Heart left ventricle (tissue), 16 donors: ENCODE measurements around the gene EVL. TPM values are rescaled to one million over a fixed set of nuclear protein-coding genes. Genes with fewer than 3 reads are reported as not detected.

Experiments
- ATAC-seq, 4 donors: fragments of 200-7000 bp; cut with Tn5 transposase; one replicate each; pipeline ENCODE4 v1.9.1; 2020 to 2022; ENCODE audit warnings: moderate library complexity in 4 of 4, mild to moderate bottlenecking in 3 of 4, moderate number of reproducible peaks in 1 of 4
- DNase-seq, 5 donors: peaks; one replicate each; pipeline ENCODE4 v3.0.0-alpha.2; 2020
- H3K27ac ChIP-seq, 12 donors: fragments of 200-600 bp; sonication (generic) in 4 of 12; one replicate each; pipeline versions ENCODE4 v1.5.0 to v1.8.0; 2016 to 2022; ENCODE audit warnings: mild to moderate bottlenecking in 2 of 12
- H3K27me3 ChIP-seq, 9 donors: fragments of 200-600 bp; sonication (generic) in 2 of 9; one replicate each; pipeline versions ENCODE4 v1.5.1 to v1.8.0; 2016 to 2022; ENCODE audit warnings: mild to moderate bottlenecking in 3 of 9
- H3K36me3 ChIP-seq, 9 donors: fragments of 200-600 bp; sonication (generic) in 2 of 9; one replicate each; pipeline versions ENCODE4 v1.5.0 to v1.8.0; 2018 to 2022; ENCODE audit warnings: mild to moderate bottlenecking in 2 of 9
- H3K4me1 ChIP-seq, 12 donors: fragments of 200-600 bp; sonication (generic) in 4 of 12; one replicate each; pipeline versions ENCODE4 v1.5.0 to v1.8.0; 2016 to 2022; ENCODE audit warnings: mild to moderate bottlenecking in 3 of 12
- H3K4me3 ChIP-seq, 12 donors: fragments of 200-600 bp; sonication (generic) in 4 of 12; one replicate each; pipeline versions ENCODE4 v1.5.0 to v1.8.0; 2017 to 2022; ENCODE audit warnings: mild to moderate bottlenecking in 9 of 12, moderate library complexity in 4 of 12
- H3K9me3 ChIP-seq, 12 donors: fragments of 200-600 bp; sonication (generic) in 4 of 12; one replicate each; pipeline versions ENCODE4 v1.5.0 to v1.8.0; 2016 to 2022; ENCODE audit warnings: mild to moderate bottlenecking in 1 of 12
- CTCF ChIP-seq, 12 donors: fragments of 200-600 bp; sonication (generic) in 4 of 12; IDR thresholded peaks; one replicate each; pipeline versions ENCODE4 v1.5.0 to v1.8.0; 2018 to 2022; ENCODE audit warnings: antibody characterized with exemption in 12 of 12, mild to moderate bottlenecking in 5 of 12
- POLR2A ChIP-seq, 2 donors: fragments of 450-650 bp; IDR thresholded peaks; one replicate each; pipeline ENCODE4 v1.6.1; 2017; ENCODE audit warnings: antibody characterized with exemption in 2 of 2, mild to moderate bottlenecking in 2 of 2, moderate library complexity in 2 of 2
- WGBS, 4 donors: extraction: QIAGEN DNeasy Blood & Tissue Kit in 2 of 4; methylation state at CpG; one replicate each; pipeline versions ENCODE4 v1.1.5 to v1.1.7; 2013 to 2018; 5-methylcytosine and 5-hydroxymethylcytosine counted together
- intact Hi-C, 10 donors: fragments of 100-400 bp; cut with DNase I; formaldehyde crosslinking; loops; one replicate each; pipeline versions ENCODE4 v1.11.1 to v1.14.2; 2022
- microRNA counts, 2 donors: library from miRNA; unstranded; fragments of <30 nt; microRNA quantifications; one replicate each; lab custom pipeline; 2016
- microRNA-seq, 4 donors: library from miRNA; unstranded; fragments of <30 nt; microRNA quantifications; one replicate each; pipeline versions ENCODE4 to v1.2.0, GENCODE V29; 2017 to 2020
- polyA plus RNA-seq, 2 donors: library from polyadenylated mRNA; stranded (reverse); fragments of 200-250 nt; gene quantifications; one replicate each; pipeline ENCODE4 v1.2.3, GENCODE V29; 2013
- total RNA-seq, 9 donors: library from RNA; depleted of rRNA in 2 of 9; stranded (reverse); fragments of >200 nt in 2 of 9; fragmentation: NEBNext Ultra II Directional in 3 of 9; extraction: Animal tissue kit (Norgen Biotek cat#: 25700) in 3 of 9; gene quantifications; one replicate each; pipeline versions ENCODE4 v1.1.0 to v1.2.4, GENCODE V29; 2016 to 2023
- donor health status: ischemic (EF 13 %, LVEDD 7.1; RV severe dilation, severe dysfunction).
- donor health status: healthy with polysubstance abuse.
- donor health status: DM: no; HTN: yes; CAD: no.
- donor health status: DM: no; HTN: no; CAD: no.
- donor health status: ischemic (EF 25% LVEDD 6.9; RV normal size, moderate dysfunction).
- donor health status: ischemic (EF 25% LVEDD 5.7; RV mildly dilated, moderate dysfunction).
- donor health status: healthy.
- donor health status: DM: yes; HTN: yes; CAD: no.
- donor health status: ischemic (EF 35%, LVEDD 5.7; RV mildly dilated, moderate dysfunction).
- donor health status: nonischemic (EF 11% LVEDD 7.7; RV severe dilation, severe dysfunction).
- donor health status: DM: yes; HTN: yes; CAD: no.
- donor health status: PGD.
- donor health status: ischemic (EF 29% LVEDD 5.4; RV normal size, mild dysfunction).
- donor health status: nonischemic (EF 23%, LVEDD 6.1; RV moderate dilation, normal function).

Gene EVL
- total and polyA plus RNA-seq, 11 donors = 23.8 to 116 (median 39.9) TPM

- H3K4me1 ChIP-seq = peaks cover 0 to 21% (median 14%) of the 10 kb centered on the region in 12 donors
- H3K27me3 ChIP-seq = no peaks in the 10 kb centered on the region
- no peak for ATAC-seq
- WGBS, 4 donors = 68 to 79% (median 73%) methylated on average over 14 of the region's 14 CpGs
- no peaks in the 10 kb centered on the region for H3K36me3 ChIP-seq
- peak in 2 of 5 donors; percentile 37 to 41 for DNase-seq
- H3K9me3 ChIP-seq = no peaks in the 10 kb centered on the region
- TF ChIP-seq POLR2A (IDR thresholded peaks at IDR 0.05) (no peak), CTCF (IDR thresholded peaks at IDR 0.05) (no peak)
- intact Hi-C loops = loop anchor here (1.0 to 10.0 kb wide), 9 partner anchors 69 to 211 kb away; partner anchors contain the start of gene WDR25 (in 1 of the 10)
- peak overlapping the region in 4 of 12 donors; percentile 40 to 59 (median 56) for H3K4me3 ChIP-seq
- peak overlapping the region; percentile 76 to 97 (median 90) for H3K27ac ChIP-seq
Measured at GRCh38 chr14:100191584-100192249, 126.5 kb downstream of the EVL start.

- H3K4me1 ChIP-seq = peaks cover 0 to 21% (median 14%) of the 10 kb centered on the region in 12 donors
- peak overlapping the region; percentile 76 to 97 (median 90) for H3K27ac ChIP-seq
- H3K9me3 ChIP-seq = no peaks in the 10 kb centered on the region
- H3K36me3 ChIP-seq = no peaks in the 10 kb centered on the region
- peak overlapping the region in 10 of 12 donors; percentile 40 to 63 (median 54) for H3K4me3 ChIP-seq
- H3K27me3 ChIP-seq = no peaks in the 10 kb centered on the region
- ATAC-seq (peak in 1 of 4 donors; percentile 4), DNase-seq (peak in 4 of 5 donors; percentile 38 to 50 (median 42))
- WGBS, 4 donors = 52 to 67% (median 58%) methylated on average over 17 to 21 of the region's 21 CpGs
- intact Hi-C loops = loop anchor here (1.0 to 10.0 kb wide), 9 partner anchors 70 to 211 kb away; partner anchors contain the start of gene WDR25 (in 1 of the 10)
- TF ChIP-seq CTCF (IDR thresholded peaks at IDR 0.05) (no peak), POLR2A (IDR thresholded peaks at IDR 0.05) (no peak)
Measured at GRCh38 chr14:100192250-100192671, 127.0 kb downstream of the EVL start.

GRCh38 chr14:100192672-100193416, 127.6 kb downstream of the EVL start:
- Histone ChIP-seq H3K4me3 (peak overlapping the region in 11 of 12 donors; percentile 16 to 63 (median 52)), H3K36me3 (no peaks in the 10 kb centered on the region), H3K27ac (peak overlapping the region; percentile 80 to 97 (median 90)), H3K4me1 (peaks cover 0 to 21% (median 14%) of the 10 kb centered on the region in 12 donors), H3K27me3 (no peaks in the 10 kb centered on the region), H3K9me3 (no peaks in the 10 kb centered on the region)
- TF ChIP-seq CTCF (IDR thresholded peaks at IDR 0.05) = peak; percentile 89 to 98 (median 96)
- peak in 1 of 2 donors; percentile 58 for TF ChIP-seq POLR2A (IDR thresholded peaks at IDR 0.05)
- WGBS, 4 donors = 1 to 5% (median 2%) methylated on average over 47 to 62 of the region's 62 CpGs
- ATAC-seq (peak; percentile 99 to 100 (median 100)), DNase-seq (peak; percentile 99 to 100 (median 99))
- intact Hi-C loops = loop anchor here (1.0 to 10.0 kb wide), 9 partner anchors 71 to 212 kb away; partner anchors contain the start of gene WDR25 (in 1 of the 10)

MicroRNAs encoded within 50 kb of the gene (microRNA counts, 767-probe panel; counts per million panel counts)
- microRNA hsa-miR-151b (lab: Ali Mortazavi, UCI) (0 to 71.6 counts per million in 2 donors), microRNA hsa-miR-342-3p (lab: Ali Mortazavi, UCI) (4,532 to 4,751 counts per million in 2 donors), microRNA hsa-miR-342-5p (lab: Ali Mortazavi, UCI) (0 to 71.6 counts per million in 2 donors)

Small RNA genes within 50 kb of the gene (microRNA-seq; reads per million reads assigned to microRNA genes)
- 89.1 to 201 (median 138) reads per million in 4 donors for gene MIR151B
- 1,612 to 2,160 (median 1,861) reads per million in 4 donors for gene MIR342

Other genes starting within 250 kb of the EVL start
- gene DEGS2, start 94.2 kb downstream of the EVL start, total RNA-seq = under 1 TPM in 3 of 9 donors, not detected in 6; 0.22 to 0.48 (median 0.37) TPM
- gene DEGS2, start 94.2 kb downstream of the EVL start, polyA plus RNA-seq = under 1 TPM in 1 of 2 donors, not detected in 1; 0.08 TPM
- gene YY1, start 173.7 kb downstream of the EVL start, total RNA-seq = 10 to 100 TPM; 32.2 to 59.7 (median 46.0) TPM
- gene YY1, start 173.7 kb downstream of the EVL start, polyA plus RNA-seq = 10 to 100 TPM; 18.4 to 24.1 TPM
- gene SLC25A29, start 241.0 kb downstream of the EVL start, total RNA-seq = 10 to 100 TPM; 10.2 to 34.2 (median 20.1) TPM
- 10 to 100 TPM; 23.9 to 26.3 TPM for gene SLC25A29, start 241.0 kb downstream of the EVL start, polyA plus RNA-seq